GM12878 (cell line): Measurements from ENCODE around the gene ISG20L2. TPM values are rescaled to one million over a fixed set of nuclear protein-coding genes. Genes with fewer than 3 reads are reported as not detected.

Experiments used
- ATF2 ChIP-seq: IDR thresholded peaks from 2 replicates; pipeline ENCODE4 v1.6.1; 2012; ENCODE audit warnings: low read length, inconsistent platforms
- ATF3 ChIP-seq: IDR thresholded peaks from 2 replicates; pipeline ENCODE4 v1.6.1; 2011; ENCODE audit warnings: low read depth, mild to moderate bottlenecking, low read length, moderate library complexity, borderline replicate concordance; ENCODE audit errors: extremely low read depth
- CBFB ChIP-seq: IDR thresholded peaks from 2 replicates; pipeline ENCODE4 v1.6.1; 2016; ENCODE audit warnings: antibody characterized with exemption, low read depth
- CREB1 ChIP-seq: IDR thresholded peaks from 2 replicates; pipeline ENCODE4 v1.6.1; 2012; ENCODE audit warnings: low read depth, mild to moderate bottlenecking, inconsistent platforms
- CREM ChIP-seq: IDR thresholded peaks from 2 replicates; pipeline ENCODE4 v1.6.1; 2014; ENCODE audit warnings: antibody characterized with exemption, low read depth
- E2F8 ChIP-seq: fragments of 450-650 bp; IDR thresholded peaks from 2 replicates; pipeline ENCODE4 v1.6.1; 2018; ENCODE audit warnings: mild to moderate bottlenecking, low read depth, moderate library complexity; ENCODE audit not compliant: partially characterized antibody
- EED ChIP-seq: sonication (generic); IDR thresholded peaks from 2 replicates; pipeline ENCODE4 v1.6.1; 2016; ENCODE audit warnings: antibody characterized with exemption, low read depth
- ELK1 ChIP-seq: IDR thresholded peaks from 2 replicates; pipeline ENCODE4 v1.6.1; 2012; ENCODE audit warnings: low read depth, low read length, improper control_type of control experiment
- ETV6 ChIP-seq, 2 experiments: fragments of 450-650 bp in 1 of 2; IDR thresholded peaks in 1 of 2; conservative IDR thresholded peaks in 1 of 2; 2 replicates each; pipeline ENCODE4 v1.6.1; 2014; ENCODE audit warnings: antibody characterized with exemption in 1 of 2, borderline replicate concordance in 1 of 2, low read depth in 1 of 2, mild to moderate bottlenecking in 1 of 2, moderate library complexity in 1 of 2
- HDAC2 ChIP-seq: fragments of 200-600 bp; sonication (generic); IDR thresholded peaks from 2 replicates; pipeline ENCODE4 v1.6.1; 2017
- KAT2A ChIP-seq: conservative IDR thresholded peaks from 2 replicates; pipeline ENCODE4 v1.6.1; 2011; ENCODE audit warnings: low read depth, low read length; ENCODE audit not compliant: control insufficient read depth
- KDM1A ChIP-seq: fragments of 200-600 bp; sonication (generic); IDR thresholded peaks from 2 replicates; pipeline ENCODE4 v1.6.1; 2016; ENCODE audit warnings: borderline replicate concordance
- NFIC ChIP-seq: IDR thresholded peaks from 2 replicates; pipeline ENCODE4 v1.6.1; 2012; ENCODE audit warnings: low read depth, mild to moderate bottlenecking, inconsistent platforms, low read length, moderate library complexity
- NKRF ChIP-seq: fragments of 450-650 bp; conservative IDR thresholded peaks from 2 replicates; pipeline ENCODE4 v1.6.1; 2017; ENCODE audit warnings: mild to moderate bottlenecking, moderate library complexity
- PAX8 ChIP-seq: fragments of 450-650 bp; IDR thresholded peaks from 2 replicates; pipeline ENCODE4 v1.6.1; 2017; ENCODE audit warnings: mild to moderate bottlenecking, moderate library complexity
- POLR2A ChIP-seq: IDR thresholded peaks from 2 replicates; pipeline ENCODE4 v1.6.1; 2011; ENCODE audit warnings: low read depth, mild to moderate bottlenecking, low read length
- TARDBP ChIP-seq: IDR thresholded peaks from 2 replicates; pipeline ENCODE4 v1.6.1; 2016; ENCODE audit warnings: borderline replicate concordance
- ZNF687 ChIP-seq: fragments of 450-650 bp; IDR thresholded peaks from 2 replicates; pipeline ENCODE4 v1.6.1; 2017; ENCODE audit warnings: mild to moderate bottlenecking, moderate library complexity
- polyA plus RNA-seq, 11 experiments: library from polyadenylated mRNA; depleted of rRNA in 4 of 11; unstranded in 6 of 11; stranded (reverse) in 5 of 11; fragments of >200 nt; fragmentation: Nextera tagmentation in 4 of 11; fragmentation: Illumina TruSeq in 1 of 11; extraction: Ambion mirVana in 4 of 11; extraction: Trizol in 1 of 11; gene quantifications; 1 replicate in 1 of 11; 2 replicates in 10 of 11; pipeline versions ENCODE4 v1.2.1 to v1.2.3, GENCODE V29; 2011 to 2016; ENCODE audit warnings: inconsistent platforms in 2 of 11, missing spikeins in 2 of 11, low read depth in 1 of 11
- total RNA-seq, 4 experiments: library from RNA; depleted of rRNA in 3 of 4; stranded (reverse); fragments of >200 nt in 3 of 4; fragmentation: Illumina TruSeq in 1 of 4; extraction: Trizol in 1 of 4; gene quantifications; 2 replicates each; pipeline versions ENCODE4 v1.2.1 to v1.2.3, GENCODE V29; 2013 to 2021

The ISG20L2 gene
- total and polyA plus RNA-seq, 10 of the 15 experiments (the other 5 are each of a cell fraction or from before 2014, with no cell fraction given): 16.4 to 111 (median 48.0) TPM

- TF ChIP-seq NFIC: no peak
- TF ChIP-seq ZNF687: no peak
- no peak for TF ChIP-seq KAT2A
- no peak for TF ChIP-seq ETV6 (conservative IDR thresholded peaks at IDR 0.05 in 1 of 2, IDR thresholded peaks at IDR 0.05 in 1 of 2; ENCODE audit: borderline replicate concordance in 1 of 2, low read depth in 1 of 2)
- TF ChIP-seq PAX8: no peak
- TF ChIP-seq CBFB: no peak
- TF ChIP-seq ATF2: no peak
- peak; percentile 70 for TF ChIP-seq NKRF
- TF ChIP-seq POLR2A: no peak
- TF ChIP-seq CREB1: no peak
- no peak for TF ChIP-seq TARDBP
- no peak for TF ChIP-seq ELK1
- no peak for TF ChIP-seq ATF3
- TF ChIP-seq EED: peak; percentile 10; the same call in 1 of the 2 replicates
- no peak for TF ChIP-seq HDAC2
- no peak for TF ChIP-seq KDM1A
- TF ChIP-seq E2F8: no peak
- TF ChIP-seq CREM: no peak
Measured at GRCh38 chr1:156746728-156747631, 18.4 kb upstream of the ISG20L2 start (continued).
